ENCODE data around the gene DMKN.

Gene DMKN

DNA sequence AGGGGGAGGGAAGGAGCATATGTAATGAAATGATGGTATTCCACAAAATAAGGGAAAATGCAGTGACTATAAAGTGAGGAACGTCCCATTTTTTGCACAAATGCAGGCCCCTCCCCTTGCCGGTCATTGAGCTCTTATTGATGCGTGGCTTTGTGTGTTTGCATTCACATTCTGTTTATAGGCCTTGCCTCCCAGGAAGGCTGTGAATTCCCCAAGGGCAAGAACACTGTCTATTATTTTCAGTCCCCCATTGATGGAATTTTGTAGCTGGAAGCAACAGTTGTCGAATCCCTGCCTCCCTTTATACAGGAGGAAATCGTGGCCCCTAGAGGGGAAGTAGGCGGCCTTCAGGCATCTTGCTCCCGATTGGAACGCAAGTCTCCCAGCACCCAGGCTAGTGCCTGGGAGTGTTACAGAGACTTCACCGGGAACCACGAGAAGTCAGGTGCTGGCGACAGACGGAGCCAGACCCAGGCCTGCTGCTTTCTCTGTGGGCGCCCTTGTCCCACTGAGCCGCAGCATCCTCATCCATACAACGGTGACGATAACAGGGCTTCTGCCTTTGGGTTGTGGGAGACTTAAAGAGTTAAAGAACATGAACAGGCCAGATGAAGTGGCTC lies 7.8 kb upstream of the DMKN start:
- Histone ChIP-seq H2BK15ac (ENCODE audit: low read depth, poor library complexity, severe bottlenecking) (no peak overlapping the region), H2BK12ac (ENCODE audit: low read length in 2 of 2) (no peak overlapping the region), H3K14ac (ENCODE audit: low read length in 2 of 2) (no peak overlapping the region), H4K91ac (ENCODE audit: low read length) (peak overlapping the region; percentile 34), H3K79me1 (replicated peaks; ENCODE audit: low read length, poor library complexity, severe bottlenecking) (no peaks in the 10 kb centered on the region), H3K4me2 (ENCODE audit: low read length, poor library complexity, severe bottlenecking) (no peak overlapping the region), H3K4ac (ENCODE audit: low read depth in 1 of 2, low read length in 2 of 2) (no peak overlapping the region), H3K27ac (ENCODE audit: low read length, poor library complexity, severe bottlenecking) (no peak overlapping the region), H2BK5ac (ENCODE audit: low read depth, low read length, poor library complexity, severe bottlenecking) (no peak overlapping the region), H3K4me1 (ENCODE audit: control insufficient read depth, insufficient read depth, low read depth, low read length) (peaks cover 4% of the 10 kb centered on the region), H3K18ac (ENCODE audit: low read depth in 1 of 2, low read length in 2 of 2) (no peak overlapping the region), H3K36me3 (ENCODE audit: control insufficient read depth in 1 of 2, insufficient read depth in 2 of 2, low read depth in 1 of 2, low read length in 2 of 2) (no peaks in the 10 kb centered on the region), H3K27me3 (ENCODE audit: control insufficient read depth in 1 of 2, insufficient read depth in 1 of 2, low read length in 2 of 2) (peaks cover 7 to 17% of the 10 kb centered on the region in 2 experiments), H3K9ac (ENCODE audit: low read length) (no peak overlapping the region), H2AK5ac (ENCODE audit: low read length, severe bottlenecking) (no peak overlapping the region), H4K8ac (ENCODE audit: low read length) (no peak overlapping the region), H3K4me3 (ENCODE audit: insufficient read depth in 1 of 2, low read depth in 1 of 2, low read length in 2 of 2) (no peak overlapping the region), H3K9me3 (ENCODE audit: control insufficient read depth, low read length) (no peaks in the 10 kb centered on the region), H2BK120ac (ENCODE audit: low read depth, low read length) (no peak overlapping the region), H3K23ac (ENCODE audit: low read length in 2 of 2) (no peak overlapping the region), H2AFZ (ENCODE audit: low read depth, low read length) (no peak overlapping the region)
- WGBS = 79% methylated on average over 16 of the region's 16 CpGs
- no peak for DNase-seq

DNA sequence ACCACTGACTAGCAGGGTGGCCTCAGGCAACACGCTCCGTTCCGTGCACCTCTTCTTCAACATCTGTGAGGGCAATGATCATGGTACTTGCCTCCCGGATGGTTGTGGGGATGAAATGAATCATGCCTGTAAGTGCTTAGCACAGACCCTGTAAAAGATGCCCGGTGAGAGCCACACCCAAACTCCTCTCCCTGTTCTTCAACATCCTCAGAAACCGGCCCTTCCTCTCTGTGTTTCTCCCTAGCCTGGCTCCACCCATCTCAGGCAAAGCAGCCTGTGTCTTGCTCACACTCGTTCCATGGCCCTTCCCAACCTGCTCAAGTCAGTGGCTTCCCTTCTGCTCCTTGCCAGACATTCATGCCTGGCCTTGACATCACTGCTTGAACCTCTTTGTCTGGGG lies 5.8 kb upstream of the DMKN start:
- Histone ChIP-seq H3K18ac (ENCODE audit: low read depth in 1 of 2, low read length in 2 of 2) (no peak overlapping the region), H3K4ac (ENCODE audit: low read depth in 1 of 2, low read length in 2 of 2) (no peak overlapping the region), H3K9me3 (ENCODE audit: control insufficient read depth, low read length) (no peaks in the 10 kb centered on the region), H3K36me3 (ENCODE audit: control insufficient read depth in 1 of 2, insufficient read depth in 2 of 2, low read depth in 1 of 2, low read length in 2 of 2) (no peaks in the 10 kb centered on the region), H3K79me1 (replicated peaks; ENCODE audit: low read length, poor library complexity, severe bottlenecking) (no peaks in the 10 kb centered on the region), H3K14ac (ENCODE audit: low read length in 2 of 2) (peak overlapping the region in 1 of 2 experiments; percentile 53), H3K4me2 (ENCODE audit: low read length, poor library complexity, severe bottlenecking) (no peak overlapping the region), H2BK12ac (ENCODE audit: low read length in 2 of 2) (peak overlapping the region; percentile 6 to 97), H2AFZ (ENCODE audit: low read depth, low read length) (no peak overlapping the region), H3K27me3 (ENCODE audit: control insufficient read depth in 1 of 2, insufficient read depth in 1 of 2, low read length in 2 of 2) (peaks cover 0 to 6% of the 10 kb centered on the region in 2 experiments), H2AK5ac (ENCODE audit: low read length, severe bottlenecking) (no peak overlapping the region), H3K23ac (ENCODE audit: low read length in 2 of 2) (no peak overlapping the region), H3K9ac (ENCODE audit: low read length) (no peak overlapping the region), H4K8ac (ENCODE audit: low read length) (no peak overlapping the region), H2BK5ac (ENCODE audit: low read depth, low read length, poor library complexity, severe bottlenecking) (no peak overlapping the region), H4K91ac (ENCODE audit: low read length) (peak overlapping the region; percentile 6), H3K4me3 (ENCODE audit: insufficient read depth in 1 of 2, low read depth in 1 of 2, low read length in 2 of 2) (no peak overlapping the region), H2BK120ac (ENCODE audit: low read depth, low read length) (no peak overlapping the region), H3K4me1 (ENCODE audit: control insufficient read depth, insufficient read depth, low read depth, low read length) (peaks cover 5% of the 10 kb centered on the region), H3K27ac (ENCODE audit: low read length, poor library complexity, severe bottlenecking) (no peak overlapping the region), H2BK15ac (ENCODE audit: low read depth, poor library complexity, severe bottlenecking) (peak overlapping the region; percentile 82)
- no peak for DNase-seq
- WGBS = 68% methylated on average over 7 of the region's 7 CpGs

GRCh38 chr19:35518313-35518712 lies 4.9 kb upstream of the DMKN start:
- peak; percentile 91 for DNase-seq
- Histone ChIP-seq H2BK15ac (ENCODE audit: low read depth, poor library complexity, severe bottlenecking) (no peak overlapping the region), H3K79me1 (replicated peaks; ENCODE audit: low read length, poor library complexity, severe bottlenecking) (no peaks in the 10 kb centered on the region), H2AK5ac (ENCODE audit: low read length, severe bottlenecking) (no peak overlapping the region), H3K36me3 (ENCODE audit: control insufficient read depth in 1 of 2, insufficient read depth in 2 of 2, low read depth in 1 of 2, low read length in 2 of 2) (no peaks in the 10 kb centered on the region), H3K18ac (ENCODE audit: low read depth in 1 of 2, low read length in 2 of 2) (no peak overlapping the region), H2BK5ac (ENCODE audit: low read depth, low read length, poor library complexity, severe bottlenecking) (no peak overlapping the region), H3K27ac (ENCODE audit: low read length, poor library complexity, severe bottlenecking) (no peak overlapping the region), H4K91ac (ENCODE audit: low read length) (no peak overlapping the region), H3K4me2 (ENCODE audit: low read length, poor library complexity, severe bottlenecking) (no peak overlapping the region), H3K23ac (ENCODE audit: low read length in 2 of 2) (no peak overlapping the region), H2AFZ (ENCODE audit: low read depth, low read length) (no peak overlapping the region), H3K14ac (ENCODE audit: low read length in 2 of 2) (no peak overlapping the region), H2BK120ac (ENCODE audit: low read depth, low read length) (peak overlapping the region; percentile 57), H3K4ac (ENCODE audit: low read depth in 1 of 2, low read length in 2 of 2) (no peak overlapping the region), H3K9me3 (ENCODE audit: control insufficient read depth, low read length) (no peaks in the 10 kb centered on the region), H3K27me3 (ENCODE audit: control insufficient read depth in 1 of 2, insufficient read depth in 1 of 2, low read length in 2 of 2) (peaks cover 0 to 14% of the 10 kb centered on the region in 2 experiments), H2BK12ac (ENCODE audit: low read length in 2 of 2) (no peak overlapping the region), H4K8ac (ENCODE audit: low read length) (peak overlapping the region; percentile 8), H3K4me1 (ENCODE audit: control insufficient read depth, insufficient read depth, low read depth, low read length) (peaks cover 9% of the 10 kb centered on the region), H3K9ac (ENCODE audit: low read length) (peak overlapping the region; percentile 75), H3K4me3 (ENCODE audit: insufficient read depth in 1 of 2, low read depth in 1 of 2, low read length in 2 of 2) (no peak overlapping the region)
- 29% methylated on average over 5 of the region's 6 CpGs for WGBS

DNA sequence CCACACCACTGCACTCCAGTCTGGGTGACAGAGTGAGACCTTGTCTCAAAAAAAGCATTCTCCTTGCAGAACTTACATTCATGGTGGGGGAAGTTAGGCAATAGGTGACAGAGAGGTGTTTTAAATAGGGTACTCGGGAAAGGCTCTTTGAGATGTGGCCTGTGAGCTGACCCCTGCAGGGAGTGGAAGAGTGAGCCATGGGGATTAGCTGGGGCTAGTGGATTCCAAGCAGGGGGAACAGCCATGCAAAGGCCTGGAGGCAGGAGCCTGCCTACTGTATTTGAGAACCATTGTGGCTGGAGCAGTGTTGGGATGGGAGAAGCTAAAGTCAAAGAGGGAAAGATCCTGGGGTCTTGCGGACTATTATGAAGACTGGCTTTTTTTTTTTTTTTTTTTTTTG lies 3.9 kb upstream of the DMKN start:
- Histone ChIP-seq H3K4me2 (ENCODE audit: low read length, poor library complexity, severe bottlenecking) (no peak overlapping the region), H2BK120ac (ENCODE audit: low read depth, low read length) (no peak overlapping the region), H3K18ac (ENCODE audit: low read depth in 1 of 2, low read length in 2 of 2) (no peak overlapping the region), H3K27ac (ENCODE audit: low read length, poor library complexity, severe bottlenecking) (no peak overlapping the region), H3K14ac (ENCODE audit: low read length in 2 of 2) (no peak overlapping the region), H4K8ac (ENCODE audit: low read length) (no peak overlapping the region), H4K91ac (ENCODE audit: low read length) (no peak overlapping the region), H3K9me3 (ENCODE audit: control insufficient read depth, low read length) (no peaks in the 10 kb centered on the region), H2BK15ac (ENCODE audit: low read depth, poor library complexity, severe bottlenecking) (no peak overlapping the region), H2BK5ac (ENCODE audit: low read depth, low read length, poor library complexity, severe bottlenecking) (no peak overlapping the region), H3K36me3 (ENCODE audit: control insufficient read depth in 1 of 2, insufficient read depth in 2 of 2, low read depth in 1 of 2, low read length in 2 of 2) (no peaks in the 10 kb centered on the region), H2AK5ac (ENCODE audit: low read length, severe bottlenecking) (no peak overlapping the region), H3K23ac (ENCODE audit: low read length in 2 of 2) (no peak overlapping the region), H3K4me3 (ENCODE audit: insufficient read depth in 1 of 2, low read depth in 1 of 2, low read length in 2 of 2) (no peak overlapping the region), H3K4me1 (ENCODE audit: control insufficient read depth, insufficient read depth, low read depth, low read length) (peaks cover 9% of the 10 kb centered on the region), H2BK12ac (ENCODE audit: low read length in 2 of 2) (peak overlapping the region in 1 of 2 experiments; percentile 54), H3K9ac (ENCODE audit: low read length) (no peak overlapping the region), H3K27me3 (ENCODE audit: control insufficient read depth in 1 of 2, insufficient read depth in 1 of 2, low read length in 2 of 2) (peaks cover 3 to 23% of the 10 kb centered on the region in 2 experiments), H2AFZ (ENCODE audit: low read depth, low read length) (no peak overlapping the region), H3K79me1 (replicated peaks; ENCODE audit: low read length, poor library complexity, severe bottlenecking) (no peaks in the 10 kb centered on the region), H3K4ac (ENCODE audit: low read depth in 1 of 2, low read length in 2 of 2) (no peak overlapping the region)
- 93% methylated on average over 2 of the region's 2 CpGs for WGBS
- DNase-seq = no peak
